Caco-2 (cell line): ENCODE data around the gene SFT2D1. TPM values are rescaled to one million over a fixed set of nuclear protein-coding genes. Genes with fewer than 3 reads are reported as not detected.

Experiments
- BruUV-seq: library from RNA; stranded (reverse); fragments of 400-500 nt; replicated peaks from 2 replicates; lab custom pipeline; 2021; lab: Mats Ljungman, UMichigan
- CTCF ChIA-PET: fragments of 300-600 bp; sonication (Branson Sonifier 250); formaldehyde crosslinking; loops from one replicate; lab custom pipeline; 2022; ENCODE audit warnings: antibody characterized with exemption; lab: Charles Lee
- POLR2A ChIA-PET: fragments of 300-600 bp; sonication (Branson Sonifier 250); formaldehyde crosslinking; loops from one replicate; lab custom pipeline; 2022; ENCODE audit warnings: antibody characterized with exemption; lab: Charles Lee
- DNase-seq, 2 experiments: peaks; one replicate each; pipeline versions ENCODE4 v3.0.0 to v3.0.0-alpha.2; 2020 to 2022
- H3K27me3 ChIP-seq: replicated peaks from 2 replicates; pipeline ENCODE4 v1.6.0; 2011; ENCODE audit warnings: low read length; ENCODE audit not compliant: control insufficient read depth, insufficient read depth
- H3K36me3 ChIP-seq: 2 replicates; pipeline ENCODE4 v1.5.1; 2011; ENCODE audit warnings: low read length; ENCODE audit not compliant: control insufficient read depth, insufficient read depth
- H3K4me1 ChIP-seq: fragments of 250-450 bp; sonication (Bioruptor Pico); 2 replicates; pipeline ENCODE4 v1.5.1; 2020; ENCODE audit warnings: mild to moderate bottlenecking
- H3K4me3 ChIP-seq: 2 replicates; pipeline ENCODE4 v1.5.1; 2011; ENCODE audit warnings: low read depth, mild to moderate bottlenecking, control low read depth, low read length
- H3K9me3 ChIP-seq: fragments of 250-450 bp; sonication (Bioruptor Pico); 2 replicates; pipeline ENCODE4 v1.5.1; 2020; ENCODE audit warnings: mild to moderate bottlenecking, moderate library complexity
- H3K27ac Mint-ChIP-seq: one replicate; pipeline ENCODE4 v1.8.0; 2022; ENCODE audit warnings: mixed read lengths; ENCODE audit not compliant: unreplicated experiment
- H3K27me3 Mint-ChIP-seq: one replicate; pipeline ENCODE4 v1.8.0; 2022; ENCODE audit warnings: mixed read lengths; ENCODE audit not compliant: insufficient read depth, unreplicated experiment
- H3K36me3 Mint-ChIP-seq: one replicate; pipeline ENCODE4 v1.8.0; 2022; ENCODE audit warnings: mild to moderate bottlenecking, mixed read lengths; ENCODE audit not compliant: insufficient read depth, unreplicated experiment
- H3K4me1 Mint-ChIP-seq: one replicate; pipeline ENCODE4 v1.8.0; 2022; ENCODE audit warnings: low read depth, mixed read lengths; ENCODE audit not compliant: unreplicated experiment
- H3K4me3 Mint-ChIP-seq: one replicate; pipeline ENCODE4 v1.8.0; 2022; ENCODE audit warnings: mild to moderate bottlenecking, moderate library complexity, mixed read lengths; ENCODE audit not compliant: unreplicated experiment
- H3K9me3 Mint-ChIP-seq: one replicate; pipeline ENCODE4 v1.8.0; 2022; ENCODE audit warnings: mixed read lengths; ENCODE audit not compliant: unreplicated experiment
- CTCF ChIP-seq, 2 experiments: fragments of 200-600 bp in 1 of 2; IDR thresholded peaks; 1 replicate in 1 of 2; 2 replicates in 1 of 2; pipeline versions ENCODE4 v1.5.1 to v1.8.0; 2011 to 2022; ENCODE audit warnings: antibody characterized with exemption in 1 of 2, control low read depth in 1 of 2, inconsistent platforms in 1 of 2, low read depth in 1 of 2, low read length in 1 of 2, mild to moderate bottlenecking in 1 of 2, moderate library complexity in 1 of 2; ENCODE audit not compliant: insufficient read depth in 1 of 2, severe bottlenecking in 1 of 2, unreplicated experiment in 1 of 2
- intact Hi-C: fragments of 100-400 bp; cut with micrococcal nuclease; formaldehyde crosslinking; loops from one replicate; pipeline ENCODE4 v1.10.0; 2022; ENCODE audit not compliant: unreplicated experiment
- total RNA-seq: library from RNA; stranded (reverse); gene quantifications from 2 replicates; pipeline ENCODE4 v1.2.3, GENCODE V29; 2022

The SFT2D1 gene
- total RNA-seq, 1 experiment from 2014 or later, result 48.1 TPM

- H3K4me1 ChIP-seq, result no peaks in the 10 kb centered on the region
- POLR2A ChIA-PET, result interaction anchor here (0.6 kb wide), 1 partner anchor 128 kb away, joined by 4 read pairs; no protein-coding TSS in a partner anchor
- no peaks in the 10 kb centered on the region for H3K9me3 ChIP-seq
- no peak overlapping the region for H3K27ac Mint-ChIP-seq
- no TSS peak for BruUV-seq
- peaks cover 6% of the 10 kb centered on the region for H3K4me1 Mint-ChIP-seq
- no peaks in the 10 kb centered on the region for H3K27me3 ChIP-seq
- intact Hi-C loops, result no loop called here
- no peak overlapping the region for H3K4me3 ChIP-seq
- H3K4me3 Mint-ChIP-seq, result no peak overlapping the region
- no peak for DNase-seq
- no peak for TF ChIP-seq CTCF (IDR thresholded peaks at IDR 0.05; ENCODE audit: insufficient read depth in 1 of 2, low read depth in 1 of 2, low read length in 1 of 2, severe bottlenecking in 1 of 2, unreplicated experiment in 1 of 2)
- CTCF ChIA-PET, result no interaction called here
- H3K27me3 Mint-ChIP-seq, result no peaks in the 10 kb centered on the region
- peaks cover 44% of the 10 kb centered on the region for H3K36me3 Mint-ChIP-seq
- H3K36me3 ChIP-seq, result no peaks in the 10 kb centered on the region
- no peaks in the 10 kb centered on the region for H3K9me3 Mint-ChIP-seq
Observed at GRCh38 chr6:166318649-166319600, 23.4 kb downstream of the SFT2D1 start.

- peaks cover 6% of the 10 kb centered on the region for H3K4me1 Mint-ChIP-seq
- H3K27me3 Mint-ChIP-seq, result no peaks in the 10 kb centered on the region
- intact Hi-C loops, result no loop called here
- no peak overlapping the region for H3K4me3 Mint-ChIP-seq
- H3K36me3 Mint-ChIP-seq, result peaks cover 41% of the 10 kb centered on the region
- no TSS peak for BruUV-seq
- ChIA-PET POLR2A (interaction anchor here (0.6 kb wide), 1 partner anchor 129 kb away, joined by 4 read pairs; no protein-coding TSS in a partner anchor), CTCF (no interaction called here)
- Histone ChIP-seq H3K4me3 (no peak overlapping the region), H3K4me1 (no peaks in the 10 kb centered on the region), H3K36me3 (no peaks in the 10 kb centered on the region), H3K9me3 (no peaks in the 10 kb centered on the region), H3K27me3 (no peaks in the 10 kb centered on the region)
- no peak overlapping the region for H3K27ac Mint-ChIP-seq
- no peak for DNase-seq
- no peak for TF ChIP-seq CTCF (IDR thresholded peaks at IDR 0.05; ENCODE audit: insufficient read depth in 1 of 2, low read depth in 1 of 2, low read length in 1 of 2, severe bottlenecking in 1 of 2, unreplicated experiment in 1 of 2)
- H3K9me3 Mint-ChIP-seq, result no peaks in the 10 kb centered on the region
Observed at GRCh38 chr6:166318227-166318626, 24.1 kb downstream of the SFT2D1 start.

GRCh38 chr6:166317261-166318212, 24.8 kb downstream of the SFT2D1 start:
- no peak for TF ChIP-seq CTCF (IDR thresholded peaks at IDR 0.05; ENCODE audit: insufficient read depth in 1 of 2, low read depth in 1 of 2, low read length in 1 of 2, severe bottlenecking in 1 of 2, unreplicated experiment in 1 of 2)
- Mint-ChIP-seq H3K27me3 (no peaks in the 10 kb centered on the region), H3K9me3 (no peaks in the 10 kb centered on the region), H3K27ac (no peak overlapping the region), H3K4me1 (peaks cover 6% of the 10 kb centered on the region), H3K36me3 (peaks cover 34% of the 10 kb centered on the region), H3K4me3 (no peak overlapping the region)
- BruUV-seq, result no TSS peak
- H3K4me1 ChIP-seq, result 0 out of 2 replicates have a peak, but pooled peaks cover 3% of the 10 kb centered on the region
- no peaks in the 10 kb centered on the region for H3K36me3 ChIP-seq
- no peak for DNase-seq
- H3K27me3 ChIP-seq, result no peaks in the 10 kb centered on the region
- POLR2A ChIA-PET, result interaction anchor here (0.6 kb wide), 1 partner anchor 129 kb away, joined by 4 read pairs; no protein-coding TSS in a partner anchor
- H3K9me3 ChIP-seq, result no peaks in the 10 kb centered on the region
- CTCF ChIA-PET, result no interaction called here
- intact Hi-C loops, result no loop called here
- no peak overlapping the region for H3K4me3 ChIP-seq
